Suppressor macrophage (primary cell): Measurements from ENCODE around the gene ARHGDIA.
"Not testable (repeated sequence)": the region's sequence is repeated elsewhere in the genome, so short reads cannot be mapped to it uniquely, and the experiment has no call there.

Experiments used
- DNase-seq, 4 experiments: peaks; one replicate each; pipeline ENCODE4 v3.0.0-alpha.2; 2020 to 2022

ARHGDIA gene

DNA sequence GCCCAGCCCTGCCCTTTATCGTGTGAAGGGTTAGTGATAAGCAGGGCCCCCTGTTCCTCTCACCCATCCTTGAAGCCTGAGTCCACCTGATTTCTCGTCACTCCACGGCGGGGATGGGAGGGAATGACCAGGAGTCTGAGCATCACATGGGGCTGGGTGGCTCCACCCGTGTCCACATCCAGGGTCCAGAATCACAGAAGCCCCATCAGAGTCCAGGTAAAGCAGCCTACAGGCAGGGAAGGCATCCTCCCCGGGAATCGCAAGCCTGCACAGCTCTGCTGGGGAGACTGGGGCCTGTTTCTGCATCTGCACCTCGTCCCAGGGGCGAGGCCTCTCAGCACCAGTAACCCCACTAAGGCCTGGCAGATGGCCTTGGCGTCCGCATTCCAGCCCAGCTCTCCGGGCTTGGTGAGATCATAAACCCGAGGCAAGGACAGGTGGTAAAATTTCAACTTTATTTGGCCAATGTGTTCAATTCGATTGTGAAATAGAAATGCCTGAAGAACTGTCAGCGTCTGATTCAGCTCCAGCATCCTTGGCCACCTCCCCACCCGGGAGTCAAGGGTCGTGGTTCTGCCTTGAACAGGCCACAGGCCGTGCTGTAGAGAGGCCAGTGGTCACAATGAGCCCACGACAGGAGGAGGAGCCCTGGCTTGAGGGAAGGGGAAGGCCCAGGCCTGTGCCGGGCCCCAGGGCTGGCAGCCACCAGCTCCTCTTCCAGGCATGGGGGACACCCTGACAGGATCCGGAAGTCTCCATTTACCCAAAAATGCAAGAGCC, 28.2 kb downstream of the ARHGDIA start:
- no peak for DNase-seq

DNA sequence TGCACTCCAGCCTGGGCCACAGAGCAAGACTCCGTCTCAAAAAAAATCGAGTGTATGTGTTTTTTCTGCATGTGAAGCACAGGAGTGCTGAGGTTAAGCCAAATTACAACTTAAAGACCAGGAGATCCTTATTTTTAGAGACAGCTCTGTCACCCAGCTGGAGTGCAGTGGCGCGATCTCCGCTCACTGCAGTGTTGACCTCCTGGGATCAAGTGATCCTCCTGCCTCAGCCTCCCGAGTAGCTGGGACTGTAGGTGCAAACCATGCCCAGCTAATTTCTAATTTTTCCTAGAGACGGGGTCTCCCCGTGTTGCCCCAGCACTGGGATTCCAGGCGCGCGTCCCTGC, 28.8 kb downstream of the ARHGDIA start:
- DNase-seq: no peak

DNA sequence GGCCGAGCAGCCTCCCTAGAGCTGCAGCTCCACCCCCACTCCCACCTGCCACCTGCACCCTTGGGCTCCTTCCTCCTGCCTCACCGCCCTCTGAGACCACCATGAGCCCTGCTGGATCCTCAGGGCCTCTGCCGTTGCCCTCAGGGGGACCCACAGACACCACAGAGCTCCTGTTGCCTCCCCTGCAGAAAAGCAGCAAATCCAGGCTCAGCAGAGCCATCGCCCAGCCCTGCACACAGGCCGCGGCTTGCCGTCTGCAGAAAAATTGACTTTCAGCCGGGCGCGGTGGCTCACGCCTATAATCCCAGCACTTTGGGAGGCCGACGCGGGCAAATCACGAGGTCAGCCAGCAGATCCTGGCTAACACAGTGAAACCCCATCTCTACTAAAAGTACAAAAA, 29.3 kb downstream of the ARHGDIA start:
- DNase-seq: no peak

DNA sequence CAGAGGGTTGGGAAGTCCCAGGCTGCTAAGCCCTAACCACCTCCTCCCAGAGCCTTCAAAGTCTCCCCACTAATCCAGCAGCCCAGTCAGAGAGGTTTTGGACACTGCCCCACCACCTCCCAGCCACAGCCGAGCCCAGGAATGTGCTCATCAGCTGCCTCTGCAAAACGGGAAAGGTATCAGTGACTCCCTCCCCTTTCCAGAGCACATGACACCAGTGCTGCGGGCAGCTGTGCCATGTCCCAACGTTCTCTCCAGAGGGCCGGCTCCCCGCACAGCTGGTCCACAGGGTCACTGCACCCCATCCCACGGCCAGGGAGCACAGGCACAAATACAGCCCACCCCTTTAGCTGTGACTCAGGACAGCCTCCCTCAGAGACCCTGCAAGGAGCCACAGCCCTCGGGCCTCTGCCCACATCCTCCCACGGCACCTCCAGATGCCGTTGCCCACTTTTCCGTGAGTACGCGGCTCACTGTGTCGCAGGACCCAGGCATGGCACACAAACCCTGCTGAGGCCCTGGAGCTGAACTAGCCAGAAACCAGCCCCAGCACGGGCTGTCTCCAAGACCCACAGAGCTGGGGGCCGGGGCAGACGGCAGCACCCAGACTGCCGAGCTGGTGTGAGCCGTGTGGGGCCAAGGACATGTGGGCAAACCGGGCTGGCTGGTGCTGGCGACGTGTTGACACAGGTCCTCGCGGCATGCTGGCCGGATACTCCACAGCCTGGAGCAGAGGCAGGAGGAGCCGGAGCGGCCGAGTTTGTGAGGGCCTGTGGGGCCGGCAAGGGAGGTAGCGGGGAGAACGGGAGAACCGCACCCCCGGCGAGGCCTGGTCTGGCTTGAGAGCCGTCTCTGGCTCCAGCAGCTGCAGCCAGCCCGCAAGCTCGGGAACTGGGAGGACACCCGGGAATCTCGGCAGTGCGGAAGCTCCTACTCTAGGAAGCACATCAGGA, 30.0 kb downstream of the ARHGDIA start:
- peak; percentile 33 to 61 (median 38) for DNase-seq

DNA sequence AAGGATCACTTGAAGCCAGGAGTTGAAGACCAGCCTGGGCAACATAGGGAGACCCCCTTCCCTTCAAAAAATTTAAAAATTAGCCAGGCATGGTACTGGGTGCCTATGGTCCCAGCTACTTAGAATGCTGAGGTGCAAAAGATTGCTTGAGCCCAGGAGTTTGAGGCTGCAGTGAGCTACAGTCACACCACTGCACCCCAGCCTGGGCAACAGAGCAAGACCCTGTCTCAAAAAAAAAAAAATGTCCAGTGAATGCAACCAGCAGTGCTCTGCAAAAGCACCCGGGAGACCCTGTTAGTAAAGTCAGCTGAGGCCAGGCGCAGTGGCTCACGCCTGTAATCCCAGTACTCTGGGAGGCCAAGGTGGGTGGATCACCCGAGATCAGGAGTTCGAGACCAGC, 31.1 kb downstream of the ARHGDIA start:
- not testable (repeated sequence) for DNase-seq

DNA sequence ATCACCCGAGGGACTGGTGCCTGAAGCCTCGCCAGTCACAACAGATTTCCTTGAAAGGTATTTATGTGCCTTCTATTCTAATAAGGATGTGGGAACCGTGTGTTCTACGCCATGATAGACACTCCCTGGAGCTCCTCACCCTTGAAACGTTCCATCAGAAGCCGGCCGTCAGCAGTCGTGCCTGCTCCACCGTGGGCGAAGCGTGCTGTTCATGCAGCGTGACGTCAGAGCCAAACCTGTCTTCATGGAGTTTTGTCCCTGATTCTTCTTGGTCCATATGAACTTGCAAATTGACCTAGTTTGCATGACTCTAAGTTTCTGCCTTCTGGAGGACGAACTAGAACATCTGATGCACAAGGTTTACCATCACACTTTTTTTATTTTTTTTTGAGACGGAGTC, 31.8 kb downstream of the ARHGDIA start:
- no peak for DNase-seq

DNA sequence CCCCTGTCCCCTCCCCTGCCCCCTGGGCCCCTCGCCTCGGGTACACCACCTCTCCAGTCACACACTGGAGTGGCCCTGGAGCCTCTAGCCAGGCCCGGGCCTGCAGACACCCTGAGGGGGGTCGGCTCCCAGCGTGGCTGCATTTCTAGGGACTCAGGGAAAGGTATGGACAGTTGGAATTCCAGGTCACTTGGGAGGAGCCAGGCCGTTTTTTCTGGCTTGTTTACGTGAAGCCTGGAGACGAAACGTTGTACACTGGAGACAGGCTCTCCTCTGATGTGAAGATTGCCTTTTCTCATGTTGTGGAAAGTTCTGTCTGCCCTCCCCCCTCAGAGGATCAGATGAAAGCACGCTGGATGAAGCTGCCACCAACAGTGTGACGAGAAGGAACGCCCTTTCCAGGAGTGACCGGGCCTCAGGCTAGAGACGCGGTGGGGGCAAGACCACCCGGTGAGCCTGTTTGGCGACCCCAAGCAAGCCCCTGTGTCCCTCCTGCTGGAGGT, 32.3 kb downstream of the ARHGDIA start:
- DNase-seq: no peak

DNA sequence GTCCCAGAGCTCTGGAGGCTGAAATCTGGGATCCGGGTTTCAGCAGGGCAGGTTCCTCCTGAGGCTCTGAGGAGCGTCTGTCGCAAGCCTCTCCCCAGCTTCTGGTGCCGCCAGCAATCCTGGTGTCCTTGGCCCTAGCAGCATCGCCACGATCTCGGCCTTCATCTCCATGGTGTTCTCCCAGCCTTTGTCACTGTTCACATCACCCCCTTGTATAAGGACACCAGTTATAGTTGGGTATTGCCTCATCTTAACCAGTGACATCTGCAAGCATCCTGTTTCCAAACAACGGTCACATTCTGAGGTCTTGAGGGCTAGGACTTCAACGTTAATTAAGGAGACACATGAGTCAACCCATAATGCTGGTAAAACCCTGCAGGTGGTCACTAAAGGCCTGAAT, 33.5 kb downstream of the ARHGDIA start:
- peak; percentile 73 to 89 (median 79) for DNase-seq

DNA sequence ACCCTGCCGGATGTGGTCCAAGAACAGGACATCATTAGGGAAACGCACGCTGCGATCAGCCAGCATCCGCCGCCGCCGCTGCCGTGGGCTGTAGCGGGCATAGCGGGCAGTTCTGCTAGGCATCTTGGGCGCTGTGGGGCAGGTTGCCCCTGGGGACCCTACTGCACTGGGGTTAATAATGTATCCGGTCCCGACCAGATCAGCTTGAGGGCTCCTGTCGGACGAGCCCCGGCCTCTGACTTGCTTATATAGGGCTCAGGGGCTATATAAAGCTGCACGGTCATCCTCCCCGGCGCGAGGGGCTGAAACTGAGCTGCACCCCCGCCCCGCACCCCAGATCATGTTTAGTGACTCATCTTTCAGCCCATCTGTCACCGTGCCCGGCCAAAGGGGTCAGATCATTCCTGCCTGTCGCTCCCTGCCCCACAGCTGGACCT, 36.3 kb downstream of the ARHGDIA start, which contains the start of gene PPP1R27:
TSS of gene PPP1R27 (minus strand) at position 220 of the 437 bp plus-strand sequence. CDS start at position 123, 97 bp downstream.
- DNase-seq: no peak

DNA sequence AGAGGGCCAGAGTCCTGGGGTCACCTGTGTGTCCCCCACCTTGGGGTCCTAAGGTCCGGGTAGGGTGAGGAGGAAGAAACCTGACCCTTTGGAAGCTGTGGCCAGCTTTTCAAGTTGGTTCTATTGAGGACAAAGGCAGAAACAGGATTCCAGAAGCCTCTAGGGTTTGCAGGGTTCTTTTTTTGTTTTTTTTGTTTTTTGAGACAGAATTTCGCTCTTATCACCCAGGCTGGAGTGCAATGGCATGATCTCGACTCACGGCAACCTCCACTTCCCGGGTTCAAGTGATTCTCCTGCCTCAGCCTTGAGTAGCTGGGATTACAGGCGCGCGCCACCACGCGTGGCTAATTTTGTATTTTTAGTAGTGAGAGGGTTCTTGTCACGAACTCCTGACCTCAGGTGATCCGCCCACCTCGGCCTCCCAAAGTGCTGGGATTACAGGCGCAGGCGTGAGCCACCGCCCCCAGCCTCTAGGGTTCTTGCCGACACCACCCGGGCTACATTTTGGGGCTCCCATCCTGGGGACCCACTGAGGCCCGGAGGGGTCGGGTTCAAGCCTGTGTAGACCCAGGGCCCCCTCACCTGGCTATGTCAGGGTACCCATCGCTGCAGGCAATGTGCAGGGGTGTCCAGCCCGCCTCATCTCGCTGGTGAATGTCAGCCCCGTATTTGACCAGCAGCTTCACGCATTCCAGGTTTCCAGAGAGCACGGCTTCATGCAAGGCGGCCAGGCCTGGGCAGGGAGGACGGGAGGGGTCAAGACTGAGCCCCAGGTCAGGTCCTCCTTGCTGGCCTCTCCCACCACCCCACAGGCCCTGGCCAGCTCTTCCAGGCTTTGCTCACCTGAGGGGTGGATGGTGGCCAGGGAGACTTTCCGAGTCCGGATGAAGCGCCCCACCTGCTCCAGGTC, 37.0 kb downstream of the ARHGDIA start:
- no peak for DNase-seq

DNA sequence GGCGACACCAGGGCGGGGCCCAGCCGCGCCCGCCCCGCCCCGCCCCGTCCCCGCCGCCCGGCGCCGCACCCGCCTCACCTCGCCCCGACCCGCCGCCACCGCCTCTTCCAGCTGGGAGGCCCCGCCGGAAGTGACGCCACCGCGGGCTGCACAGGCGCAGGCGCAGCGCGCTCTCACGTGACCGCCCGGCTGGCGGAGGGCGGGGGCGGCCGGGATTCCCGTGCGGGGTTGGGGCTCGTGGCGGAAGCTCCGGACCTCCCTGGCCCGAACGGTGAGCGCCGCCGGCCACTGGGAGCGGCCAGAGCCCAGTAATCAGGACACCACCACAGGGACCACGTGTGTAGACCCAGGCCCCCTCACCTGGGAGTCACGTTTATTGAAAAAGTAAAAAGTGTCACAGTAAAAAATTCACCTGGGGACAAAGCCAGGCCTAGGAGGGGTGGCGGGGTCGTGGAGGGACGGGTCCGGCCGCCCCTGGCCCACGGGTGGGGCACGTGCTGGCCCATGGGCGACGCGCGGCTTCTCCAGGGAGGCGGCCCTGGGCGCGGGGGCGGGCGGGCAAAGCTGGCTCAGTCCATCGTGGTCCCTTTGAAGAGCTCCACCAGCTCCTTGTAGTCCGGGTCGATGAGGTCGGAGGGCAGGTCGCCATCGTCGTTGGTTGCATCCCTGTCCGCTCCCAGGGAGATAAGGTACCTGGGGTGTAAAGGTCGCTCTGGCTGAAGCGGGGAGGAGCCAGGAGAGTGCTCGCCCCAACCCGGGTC, 37.8 kb downstream of the ARHGDIA start, which contains the start of gene MCRIP1:
TSS of gene MCRIP1 (minus strand) at position 132 of the 761 bp plus-strand sequence. CDS start 8,785 bp downstream, outside the sequence.
- peak; percentile 98 to 100 (median 98) for DNase-seq

DNA sequence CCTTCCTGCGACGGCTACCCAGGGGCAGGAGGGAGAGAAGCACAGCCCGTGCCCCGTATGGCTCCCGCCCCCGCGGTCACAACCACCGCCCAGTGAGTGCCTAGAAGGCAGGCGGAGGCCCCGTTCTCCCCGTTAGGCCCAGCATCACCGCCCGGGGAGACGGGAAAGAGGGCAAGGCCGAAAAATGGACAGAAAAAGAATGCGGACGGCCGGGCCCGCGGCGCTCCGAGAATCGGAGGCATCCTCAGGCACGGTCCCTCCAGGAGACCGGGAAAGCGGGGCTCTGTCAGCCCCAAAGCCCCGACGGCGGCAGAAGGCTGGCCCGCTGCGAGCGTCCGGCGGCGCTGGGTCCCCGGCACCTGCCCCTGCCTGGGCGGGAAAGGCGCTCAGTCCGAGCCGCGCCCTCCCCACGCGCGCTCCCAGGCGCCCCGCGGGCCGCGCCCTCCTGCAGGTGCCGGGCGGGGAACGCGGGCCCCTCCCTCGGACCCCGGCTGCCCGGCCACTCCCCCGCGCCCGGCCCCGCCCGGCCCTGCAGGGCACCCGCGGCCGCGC, 38.5 kb downstream of the ARHGDIA start:
- peak; percentile 37 to 71 (median 54) for DNase-seq

DNA sequence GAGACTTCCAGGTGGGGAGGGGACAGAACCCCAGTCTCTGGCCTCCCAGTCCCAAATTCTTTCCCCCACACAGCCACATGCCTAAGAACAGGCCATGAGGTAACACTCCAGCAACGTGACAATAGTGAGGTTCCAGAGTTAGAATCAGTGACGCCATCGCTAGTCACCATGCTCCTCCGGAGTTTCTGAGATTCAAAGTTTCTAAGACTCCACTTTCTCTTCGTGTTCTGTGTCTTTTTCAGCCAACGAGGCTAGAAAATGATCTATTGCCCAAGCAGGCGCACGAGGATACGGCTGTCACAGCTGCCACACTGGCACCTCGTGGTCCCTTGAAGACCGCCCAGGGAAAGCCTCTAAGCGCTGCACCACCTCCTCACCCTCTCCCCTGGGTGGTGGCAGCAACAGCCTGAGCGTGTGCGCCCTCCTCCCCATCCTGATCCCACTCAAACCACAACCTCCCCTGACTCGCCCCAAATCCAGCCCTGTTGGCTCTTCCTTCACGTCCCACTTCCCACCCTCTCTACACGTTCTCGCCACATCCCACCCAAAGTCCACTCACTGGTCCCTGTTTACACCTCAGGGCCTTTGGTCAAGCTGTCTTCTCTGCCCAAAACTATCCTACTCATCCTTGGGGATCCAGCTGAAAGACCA, 39.1 kb downstream of the ARHGDIA start:
- peak; percentile 86 to 94 (median 91) for DNase-seq

DNA sequence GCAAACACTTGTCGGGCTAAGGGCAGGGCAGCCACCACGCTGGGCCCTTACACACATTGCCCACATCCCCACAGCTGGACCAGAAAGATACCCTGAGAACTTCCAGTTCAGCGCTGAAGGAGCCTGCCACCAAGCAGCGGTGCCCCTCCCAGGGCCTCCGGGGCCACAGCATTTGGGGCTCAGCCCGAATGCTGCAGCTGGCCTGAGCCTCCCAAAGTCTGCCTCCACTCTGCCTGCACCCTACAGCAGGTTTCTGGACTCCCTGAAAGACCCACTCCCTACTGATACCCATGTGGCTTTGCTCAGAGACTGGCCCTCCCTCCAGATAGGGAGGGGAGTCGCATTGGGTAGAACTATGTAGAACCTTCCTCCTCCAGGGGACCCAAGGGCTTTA, 39.6 kb downstream of the ARHGDIA start:
- peak in 1 of 4 experiments; percentile 11 for DNase-seq

DNA sequence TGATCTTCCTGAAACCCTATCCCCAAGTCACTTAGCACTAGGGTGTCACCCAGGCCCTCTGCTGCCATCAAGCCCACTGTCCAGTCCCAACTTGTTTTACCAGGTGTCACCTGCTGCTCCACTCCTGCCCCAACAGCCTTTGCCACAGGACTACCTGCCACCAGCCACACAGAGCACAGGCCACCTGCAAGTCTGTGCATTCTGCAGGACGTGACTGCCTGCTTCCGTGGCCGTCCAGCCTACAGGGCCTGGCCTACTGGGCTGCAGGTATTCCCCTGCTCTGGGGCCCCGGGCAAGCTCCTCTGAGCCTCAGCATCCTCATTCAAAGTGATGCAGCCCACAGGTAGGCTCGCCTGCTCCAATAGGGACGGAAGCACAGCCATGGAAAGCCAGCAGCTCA, 41.3 kb downstream of the ARHGDIA start:
- DNase-seq: no peak

DNA sequence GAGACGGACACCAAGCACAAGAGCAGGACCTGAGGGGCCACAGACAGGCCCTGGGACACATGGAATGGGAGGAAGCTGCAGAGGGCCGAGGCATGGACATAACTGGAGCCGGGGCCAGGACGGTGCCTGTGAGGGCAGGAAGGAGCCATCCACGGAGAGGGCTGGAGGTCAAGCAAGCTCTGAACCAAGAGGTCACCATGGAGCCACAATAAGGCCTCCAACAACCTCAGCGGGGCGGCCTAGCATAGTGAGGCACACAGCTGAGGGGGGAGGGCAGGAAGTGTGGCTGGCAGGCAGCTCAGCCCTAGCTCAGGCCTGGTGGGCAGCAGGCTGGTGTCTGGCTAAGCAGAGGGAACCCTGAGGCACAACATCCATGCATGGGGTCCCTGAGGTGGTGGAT, 42.5 kb downstream of the ARHGDIA start:
- DNase-seq: no peak

DNA sequence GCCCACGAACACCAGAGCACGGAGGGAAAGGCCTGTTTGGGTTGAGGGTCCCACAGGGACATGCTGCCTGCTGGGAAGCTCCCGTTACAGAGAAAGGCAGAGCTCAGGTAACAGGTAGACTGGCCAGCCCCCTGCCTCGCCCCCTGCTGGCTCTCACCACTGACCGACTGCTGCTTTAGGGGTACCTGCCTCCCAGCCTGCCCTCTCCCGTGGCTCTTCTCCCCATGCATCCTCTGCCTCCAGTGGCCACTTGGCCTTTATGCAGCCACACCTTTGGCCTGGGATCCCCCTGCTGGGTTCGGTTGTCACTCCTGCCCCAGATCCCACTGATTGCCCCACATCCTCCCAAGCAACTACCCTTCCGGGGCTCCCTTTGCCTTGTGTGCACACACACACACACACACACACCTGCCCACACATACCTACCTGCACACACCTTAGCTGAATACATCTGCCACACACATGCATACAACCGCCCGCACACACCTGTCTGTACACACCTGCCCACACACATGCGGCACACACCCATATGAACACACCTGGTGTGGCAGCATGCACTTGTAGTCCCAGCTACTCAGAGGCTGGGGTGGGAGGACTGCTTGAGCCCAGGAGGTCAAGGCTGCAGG, 45.2 kb downstream of the ARHGDIA start:
- DNase-seq: no peak

DNA sequence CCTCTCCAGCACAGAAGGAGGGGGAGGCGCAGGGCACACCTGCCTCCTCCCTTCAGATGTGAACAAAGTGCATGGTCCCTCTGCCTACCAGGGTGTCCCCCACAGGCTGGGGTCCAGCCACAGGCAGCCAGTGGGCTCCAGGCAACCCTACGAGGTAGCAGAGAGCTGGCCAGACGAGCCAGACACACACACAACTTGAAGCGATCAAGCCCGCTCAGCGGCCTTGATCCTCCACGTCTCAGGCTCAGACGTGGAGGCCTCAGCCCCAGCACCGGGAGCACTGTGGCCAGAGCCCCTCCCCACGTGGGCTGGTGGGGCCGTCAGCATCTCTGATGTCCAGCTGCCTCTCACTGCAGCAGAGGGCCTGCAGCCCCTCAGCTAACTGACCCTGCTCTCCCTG, 46.5 kb downstream of the ARHGDIA start:
- DNase-seq: no peak

DNA sequence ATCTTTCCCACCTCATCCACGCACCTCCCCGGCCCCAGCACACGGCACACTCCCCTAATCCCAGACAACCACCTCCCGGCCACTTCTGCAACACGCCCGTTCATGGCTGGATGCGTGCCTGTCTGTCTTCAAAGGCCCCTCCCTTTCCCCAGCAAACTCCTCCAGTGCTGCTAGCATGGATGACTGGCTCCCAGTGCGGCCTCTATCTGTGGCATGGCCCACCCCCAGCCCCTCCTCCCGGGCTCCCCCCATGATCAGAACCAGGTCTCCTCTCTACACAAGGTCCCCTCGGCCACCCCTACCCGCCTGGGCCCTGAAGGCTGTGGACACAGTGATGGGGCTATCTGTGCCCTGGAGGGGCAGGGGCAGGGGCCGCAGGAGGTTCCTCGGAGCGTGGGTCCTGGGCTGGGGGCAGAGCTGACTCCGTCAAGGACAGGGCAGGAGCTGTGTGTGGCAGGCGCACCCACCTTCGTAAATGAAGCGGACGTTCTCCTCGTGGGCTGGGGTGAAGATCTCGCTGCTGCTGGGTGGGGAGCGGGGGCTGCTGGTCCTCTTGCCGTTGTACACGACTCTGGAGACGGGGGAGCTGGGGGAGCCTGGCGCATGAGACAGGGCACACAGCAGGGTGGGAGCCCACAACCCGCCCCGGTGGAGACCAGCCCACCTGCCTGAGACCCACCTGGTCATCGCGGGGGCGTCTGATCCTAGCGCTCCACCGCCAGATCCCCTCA, 47.2 kb downstream of the ARHGDIA start:
- no peak for DNase-seq
